GM21619 (cell line): ENCODE data around the gene TMEM54.

Source experiments
- ATAC-seq: cut with Tn5 transposase; IDR thresholded peaks from one replicate; pipeline ENCODE4 v1.9.1; 2021; ENCODE audit not compliant: unreplicated experiment

TMEM54 gene

GRCh38 chr1:32865639-32866405, 35.4 kb downstream of the TMEM54 start:
- ATAC-seq = no peak

- no peak for ATAC-seq
Observed at GRCh38 chr1:32864375-32865019, 36.7 kb downstream of the TMEM54 start.

GRCh38 chr1:32863881-32864245, 37.3 kb downstream of the TMEM54 start:
- ATAC-seq = no peak

GRCh38 chr1:32863218-32863880, 37.8 kb downstream of the TMEM54 start:
- ATAC-seq = no peak

GRCh38 chr1:32861904-32862695, 39.1 kb downstream of the TMEM54 start:
- ATAC-seq = no peak

- ATAC-seq = no peak
Observed at GRCh38 chr1:32860566-32860965, 40.6 kb downstream of the TMEM54 start.

- ATAC-seq = no peak
Observed at GRCh38 chr1:32859915-32860314, 41.3 kb downstream of the TMEM54 start.

- no peak for ATAC-seq
Observed at GRCh38 chr1:32858791-32859190, 42.4 kb downstream of the TMEM54 start.

- no peak for ATAC-seq
Observed at GRCh38 chr1:32858136-32858535, 43.1 kb downstream of the TMEM54 start.

- no peak for ATAC-seq
Observed at GRCh38 chr1:32855861-32856617, 45.1 kb downstream of the TMEM54 start.

- no peak for ATAC-seq
Observed at GRCh38 chr1:32848354-32849063, 52.7 kb downstream of the TMEM54 start.
